Measurements from ENCODE around the gene PRLR.
A peak's percentile ranks its signal among the peaks of the same experiment; 100 is the strongest.

PRLR gene

DNA sequence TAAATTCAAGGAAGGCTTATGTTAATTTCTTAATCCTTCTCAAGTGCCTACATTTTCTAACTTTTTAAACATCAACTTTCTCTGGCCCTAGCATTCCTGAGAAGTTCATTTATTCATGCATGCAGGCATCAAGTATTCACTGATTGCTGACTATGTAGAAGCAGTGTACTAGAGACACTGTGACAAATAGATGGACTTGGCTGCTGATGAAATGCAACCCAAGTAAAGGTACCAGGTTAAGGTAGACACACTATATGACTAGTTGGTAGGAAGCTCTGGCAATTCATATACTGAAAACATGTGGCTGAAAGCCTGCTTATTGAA lies 66.6 kb downstream of the PRLR start:
- Histone ChIP-seq H3K27me3 (ENCODE audit: insufficient read depth, low read length, poor library complexity) (no peaks in the 10 kb centered on the region), H2BK5ac (ENCODE audit: low read length) (no peak overlapping the region), H2AK5ac (ENCODE audit: low read length) (no peak overlapping the region), H4K5ac (ENCODE audit: low read length) (no peak overlapping the region), H3K27ac (ENCODE audit: low read depth, low read length) (no peak overlapping the region), H3K9ac (ENCODE audit: low read length) (no peak overlapping the region), H3K4me1 (ENCODE audit: control insufficient read depth, low read depth, low read length) (peaks cover 12% of the 10 kb centered on the region), H3K18ac (ENCODE audit: low read length) (no peak overlapping the region), H2BK15ac (replicated peaks; ENCODE audit: low read depth) (no peak overlapping the region), H3K79me1 (ENCODE audit: low read length) (no peaks in the 10 kb centered on the region), H3K4me2 (ENCODE audit: low read length) (no peak overlapping the region), H3K4ac (ENCODE audit: low read depth, low read length) (no peak overlapping the region), H4K8ac (ENCODE audit: low read depth, low read length) (no peak overlapping the region), H3K36me3 (ENCODE audit: control insufficient read depth, insufficient read depth, low read length) (no peaks in the 10 kb centered on the region), H3K23ac (ENCODE audit: low read length) (no peak overlapping the region), H3K79me2 (ENCODE audit: control insufficient read depth, insufficient read depth, low read length) (no peaks in the 10 kb centered on the region), H3K56ac (ENCODE audit: low read length) (no peak overlapping the region), H2BK120ac (ENCODE audit: low read depth, low read length) (no peak overlapping the region), H3K4me3 (ENCODE audit: low read length) (no peak overlapping the region)
- no peak for DNase-seq

DNA sequence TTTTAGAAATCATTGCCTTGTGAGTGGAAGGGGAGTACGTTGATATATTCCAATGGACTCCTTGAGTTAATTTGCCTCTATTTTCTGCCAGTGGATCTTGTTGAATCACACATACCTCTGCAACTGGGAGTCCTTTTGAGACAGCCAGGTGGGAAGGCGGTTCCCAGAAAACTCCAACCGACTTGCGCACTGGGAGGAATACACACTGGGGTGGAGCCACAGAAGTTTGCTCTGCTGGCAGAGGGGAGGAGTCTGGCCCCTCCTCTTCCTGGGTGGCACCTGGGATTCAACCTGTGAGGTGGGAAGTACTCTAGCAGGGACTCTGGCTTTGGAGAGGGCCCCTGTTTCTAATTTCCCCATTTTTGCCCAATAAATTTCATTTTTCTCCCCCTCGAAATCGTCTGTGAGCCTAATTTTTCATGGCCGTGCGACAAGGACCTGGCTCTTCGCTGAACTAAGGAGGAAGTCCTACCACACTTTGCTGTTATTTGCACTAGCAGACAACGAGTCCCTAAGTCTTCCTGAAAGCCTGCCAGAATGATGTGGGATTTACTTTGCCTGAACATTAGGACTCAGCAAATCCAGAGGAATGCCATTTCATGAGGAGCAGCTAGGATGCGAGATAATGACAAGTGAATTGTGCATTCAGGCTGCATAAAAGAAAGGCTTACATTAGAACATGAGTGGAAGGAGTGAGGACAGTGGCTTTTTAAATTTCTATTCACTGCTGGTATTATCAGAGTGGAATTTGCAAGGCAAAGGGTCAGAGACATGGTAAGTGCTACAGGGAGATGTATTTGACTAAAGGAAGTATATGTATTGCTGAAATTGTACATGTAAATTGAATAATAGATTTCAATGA lies 67.2 kb downstream of the PRLR start:
- Histone ChIP-seq H3K27ac (ENCODE audit: low read depth, low read length) (no peak overlapping the region), H4K8ac (ENCODE audit: low read depth, low read length) (peak overlapping the region; percentile 57)

DNA sequence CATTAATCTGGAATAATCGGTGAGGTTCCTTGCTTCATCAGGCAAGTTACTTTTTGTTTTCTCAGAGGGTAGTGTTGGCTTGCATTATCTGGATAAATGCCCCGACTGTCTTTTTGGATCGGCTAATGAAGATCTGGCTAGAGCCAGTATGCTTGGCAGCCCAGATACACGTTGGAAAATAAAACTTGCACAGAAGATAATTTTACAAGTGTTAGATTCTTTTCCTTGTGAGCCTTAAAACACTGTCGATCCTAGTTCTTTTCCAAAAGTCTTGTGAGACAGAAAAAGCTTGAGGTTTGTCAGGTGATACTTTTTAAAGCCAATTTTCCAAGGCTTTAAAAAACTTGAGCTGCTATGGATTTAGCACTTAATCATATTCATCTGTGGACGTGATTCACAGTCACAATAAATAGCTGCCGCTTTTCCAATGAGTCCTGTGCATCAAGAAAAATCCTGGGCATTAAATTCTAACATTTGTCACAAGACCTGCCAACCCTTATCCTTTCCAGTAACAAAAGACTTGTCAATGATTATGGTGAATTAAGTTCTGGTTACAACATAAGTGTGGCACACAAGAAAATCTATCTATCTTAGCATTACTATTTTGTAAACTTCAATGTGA lies 68.5 kb downstream of the PRLR start:
- no peak overlapping the region for H3K27ac ChIP-seq (ENCODE audit: low read depth, low read length)
- no peak overlapping the region for H2BK120ac ChIP-seq (ENCODE audit: low read depth, low read length)
- no peak overlapping the region for H3K9ac ChIP-seq (ENCODE audit: low read length)
- no peak overlapping the region for H2AK5ac ChIP-seq (ENCODE audit: low read length)
- DNase-seq = no peak
- WGBS (ENCODE audit: extremely low coverage, insufficient coverage, low lambda C conversion rate) = no CpG with 5 or more reads among the region's 7 CpGs
- no peak overlapping the region for H3K23ac ChIP-seq (ENCODE audit: low read length)
- H4K8ac ChIP-seq (ENCODE audit: low read depth, low read length) = no peak overlapping the region
- H3K4me2 ChIP-seq (ENCODE audit: low read length) = no peak overlapping the region
- peak overlapping the region; percentile 75 for H3K18ac ChIP-seq (ENCODE audit: low read length)
- H3K56ac ChIP-seq (ENCODE audit: low read length) = no peak overlapping the region
- H3K4ac ChIP-seq (ENCODE audit: low read depth, low read length) = peak overlapping the region; percentile 36
- no peak overlapping the region for H3K4me3 ChIP-seq (ENCODE audit: low read length)
- H3K4me1 ChIP-seq (ENCODE audit: control insufficient read depth, low read depth, low read length) = peaks cover 17% of the 10 kb centered on the region
- H3K79me2 ChIP-seq (ENCODE audit: control insufficient read depth, insufficient read depth, low read length) = no peaks in the 10 kb centered on the region
- peak overlapping the region; percentile 2 for H4K5ac ChIP-seq (ENCODE audit: low read length)
- H2BK5ac ChIP-seq (ENCODE audit: low read length) = no peak overlapping the region
- no peaks in the 10 kb centered on the region for H3K27me3 ChIP-seq (ENCODE audit: insufficient read depth, low read length, poor library complexity)
- no peaks in the 10 kb centered on the region for H3K36me3 ChIP-seq (ENCODE audit: control insufficient read depth, insufficient read depth, low read length)
- H2BK15ac ChIP-seq (replicated peaks; ENCODE audit: low read depth) = no peak overlapping the region
- H3K79me1 ChIP-seq (ENCODE audit: low read length) = no peaks in the 10 kb centered on the region

More for the DNA sequence above, 67.2 kb downstream of the PRLR start:
- H2BK120ac ChIP-seq (ENCODE audit: low read depth, low read length) = no peak overlapping the region
- H3K4ac ChIP-seq (ENCODE audit: low read depth, low read length) = peak overlapping the region; percentile 59
- H3K79me2 ChIP-seq (ENCODE audit: control insufficient read depth, insufficient read depth, low read length) = no peaks in the 10 kb centered on the region
- no peaks in the 10 kb centered on the region for H3K36me3 ChIP-seq (ENCODE audit: control insufficient read depth, insufficient read depth, low read length)
- H3K4me2 ChIP-seq (ENCODE audit: low read length) = no peak overlapping the region
- peak overlapping the region; percentile 27 for H2BK5ac ChIP-seq (ENCODE audit: low read length)
- DNase-seq = no peak
- H3K27me3 ChIP-seq (ENCODE audit: insufficient read depth, low read length, poor library complexity) = no peaks in the 10 kb centered on the region
- H2AK5ac ChIP-seq (ENCODE audit: low read length) = no peak overlapping the region
- H3K4me1 ChIP-seq (ENCODE audit: control insufficient read depth, low read depth, low read length) = peaks cover 14% of the 10 kb centered on the region
- no peak overlapping the region for H3K9ac ChIP-seq (ENCODE audit: low read length)
- no peak overlapping the region for H4K5ac ChIP-seq (ENCODE audit: low read length)
- H3K18ac ChIP-seq (ENCODE audit: low read length) = peak overlapping the region; percentile 24
- no peak overlapping the region for H2BK15ac ChIP-seq (replicated peaks; ENCODE audit: low read depth)
- H3K79me1 ChIP-seq (ENCODE audit: low read length) = no peaks in the 10 kb centered on the region
- no CpG with 5 or more reads among the region's 11 CpGs for WGBS (ENCODE audit: extremely low coverage, insufficient coverage, low lambda C conversion rate)
- H3K56ac ChIP-seq (ENCODE audit: low read length) = no peak overlapping the region
- H3K4me3 ChIP-seq (ENCODE audit: low read length) = no peak overlapping the region
- no peak overlapping the region for H3K23ac ChIP-seq (ENCODE audit: low read length)

DNA sequence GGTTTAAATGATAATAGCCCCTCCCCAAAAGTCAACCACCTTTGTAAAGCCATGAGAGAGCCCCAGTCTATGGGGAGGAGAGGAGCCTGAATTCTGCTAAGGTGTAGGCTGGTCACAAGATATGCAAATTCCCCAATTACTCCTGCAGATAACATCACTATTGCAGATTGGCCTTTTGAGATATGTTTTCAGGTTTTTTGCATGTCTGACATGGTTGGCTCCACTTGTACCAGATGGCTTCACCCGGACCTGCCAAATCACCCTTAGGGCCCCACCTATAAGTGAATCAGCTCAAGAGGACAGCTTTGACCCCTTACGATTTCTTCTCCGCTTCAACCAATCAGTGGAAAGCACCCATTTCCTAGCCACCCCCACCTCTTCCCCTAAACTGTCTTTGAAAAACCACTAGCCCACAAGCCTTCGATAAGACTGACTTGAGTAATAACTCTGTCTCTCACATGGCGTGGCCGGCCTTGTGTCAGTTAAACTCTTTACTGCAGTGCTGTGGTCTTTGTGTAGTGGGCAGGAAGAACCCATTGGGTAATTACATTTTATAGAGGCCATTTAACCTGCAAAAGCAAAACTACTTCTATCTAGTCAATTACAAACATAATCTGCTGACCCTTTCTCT lies 69.7 kb downstream of the PRLR start:
- no CpG with 5 or more reads among the region's 6 CpGs for WGBS (ENCODE audit: extremely low coverage, insufficient coverage, low lambda C conversion rate)
- H2BK15ac ChIP-seq (replicated peaks; ENCODE audit: low read depth) = no peak overlapping the region
- H3K36me3 ChIP-seq (ENCODE audit: control insufficient read depth, insufficient read depth, low read length) = no peaks in the 10 kb centered on the region
- DNase-seq = peak; percentile 90
- peak overlapping the region; percentile 23 for H3K27ac ChIP-seq (ENCODE audit: low read depth, low read length)
- H3K4me1 ChIP-seq (ENCODE audit: control insufficient read depth, low read depth, low read length) = peaks cover 17% of the 10 kb centered on the region
- no peaks in the 10 kb centered on the region for H3K27me3 ChIP-seq (ENCODE audit: insufficient read depth, low read length, poor library complexity)
- no peak overlapping the region for H2BK120ac ChIP-seq (ENCODE audit: low read depth, low read length)
- H3K56ac ChIP-seq (ENCODE audit: low read length) = no peak overlapping the region
- peak overlapping the region; percentile 71 for H3K18ac ChIP-seq (ENCODE audit: low read length)
- H2AK5ac ChIP-seq (ENCODE audit: low read length) = no peak overlapping the region
- H4K8ac ChIP-seq (ENCODE audit: low read depth, low read length) = no peak overlapping the region
- no peak overlapping the region for H3K4ac ChIP-seq (ENCODE audit: low read depth, low read length)
- H3K79me2 ChIP-seq (ENCODE audit: control insufficient read depth, insufficient read depth, low read length) = no peaks in the 10 kb centered on the region
- no peak overlapping the region for H3K9ac ChIP-seq (ENCODE audit: low read length)
- H3K79me1 ChIP-seq (ENCODE audit: low read length) = no peaks in the 10 kb centered on the region
- H3K23ac ChIP-seq (ENCODE audit: low read length) = no peak overlapping the region
- no peak overlapping the region for H4K5ac ChIP-seq (ENCODE audit: low read length)
- no peak overlapping the region for H3K4me3 ChIP-seq (ENCODE audit: low read length)
- H3K4me2 ChIP-seq (ENCODE audit: low read length) = no peak overlapping the region
- no peak overlapping the region for H2BK5ac ChIP-seq (ENCODE audit: low read length)

DNA sequence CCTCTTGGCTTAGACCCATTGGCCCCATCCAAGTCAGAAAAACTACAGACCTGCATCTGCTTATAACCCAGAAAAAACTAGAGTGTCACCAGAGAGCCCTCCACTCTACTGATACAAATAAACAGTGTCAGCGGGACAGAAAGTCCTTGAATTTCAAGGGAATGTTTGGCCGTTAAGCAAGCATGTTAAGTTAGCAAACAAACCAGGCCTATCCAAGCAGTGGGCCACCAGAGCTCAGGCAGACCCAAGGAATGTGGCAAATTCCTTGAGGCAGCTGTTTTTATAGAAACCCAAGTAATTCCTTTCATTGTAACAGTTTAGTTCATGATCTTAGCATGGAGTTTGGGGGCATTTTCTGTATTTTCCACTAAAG lies 70.9 kb downstream of the PRLR start:
- peak overlapping the region; percentile 98 for H2BK5ac ChIP-seq (ENCODE audit: low read length)
- H4K8ac ChIP-seq (ENCODE audit: low read depth, low read length) = no peak overlapping the region
- peaks cover 17% of the 10 kb centered on the region for H3K4me1 ChIP-seq (ENCODE audit: control insufficient read depth, low read depth, low read length)
- peak overlapping the region; percentile 79 for H3K27ac ChIP-seq (ENCODE audit: low read depth, low read length)
- H3K79me1 ChIP-seq (ENCODE audit: low read length) = no peaks in the 10 kb centered on the region
- H3K4ac ChIP-seq (ENCODE audit: low read depth, low read length) = peak overlapping the region; percentile 81
- peak overlapping the region; percentile 87 for H3K18ac ChIP-seq (ENCODE audit: low read length)
- no peak overlapping the region for H3K9ac ChIP-seq (ENCODE audit: low read length)
- H2BK120ac ChIP-seq (ENCODE audit: low read depth, low read length) = peak overlapping the region; percentile 86
- no peak overlapping the region for H3K4me2 ChIP-seq (ENCODE audit: low read length)
- H3K4me3 ChIP-seq (ENCODE audit: low read length) = no peak overlapping the region
- peak overlapping the region; percentile 75 for H3K56ac ChIP-seq (ENCODE audit: low read length)
- H3K79me2 ChIP-seq (ENCODE audit: control insufficient read depth, insufficient read depth, low read length) = no peaks in the 10 kb centered on the region
- H3K27me3 ChIP-seq (ENCODE audit: insufficient read depth, low read length, poor library complexity) = no peaks in the 10 kb centered on the region
- WGBS (ENCODE audit: extremely low coverage, insufficient coverage, low lambda C conversion rate) = no CpG with 5 or more reads among the region's 2 CpGs
- peak; percentile 96 for DNase-seq
- no peaks in the 10 kb centered on the region for H3K36me3 ChIP-seq (ENCODE audit: control insufficient read depth, insufficient read depth, low read length)
- no peak overlapping the region for H3K23ac ChIP-seq (ENCODE audit: low read length)
- H2BK15ac ChIP-seq (replicated peaks; ENCODE audit: low read depth) = no peak overlapping the region
- H2AK5ac ChIP-seq (ENCODE audit: low read length) = no peak overlapping the region
- H4K5ac ChIP-seq (ENCODE audit: low read length) = no peak overlapping the region

Data from mesendoderm (in vitro differentiated cells).